ENCODE measurements around the gene SPCS2.
"Not testable (repeated sequence)": the region's sequence is repeated elsewhere in the genome, so short reads cannot be mapped to it uniquely, and the experiment has no call there.

The SPCS2 gene

GRCh38 chr11:74950374-74950969 lies 1.4 kb downstream of the SPCS2 start:
- DNase-seq (ENCODE audit: low read depth, low spot score) = no peak

- no peak for DNase-seq (ENCODE audit: low read depth, low spot score)
Observed at GRCh38 chr11:74951226-74951625, 2.2 kb downstream of the SPCS2 start.

DNA sequence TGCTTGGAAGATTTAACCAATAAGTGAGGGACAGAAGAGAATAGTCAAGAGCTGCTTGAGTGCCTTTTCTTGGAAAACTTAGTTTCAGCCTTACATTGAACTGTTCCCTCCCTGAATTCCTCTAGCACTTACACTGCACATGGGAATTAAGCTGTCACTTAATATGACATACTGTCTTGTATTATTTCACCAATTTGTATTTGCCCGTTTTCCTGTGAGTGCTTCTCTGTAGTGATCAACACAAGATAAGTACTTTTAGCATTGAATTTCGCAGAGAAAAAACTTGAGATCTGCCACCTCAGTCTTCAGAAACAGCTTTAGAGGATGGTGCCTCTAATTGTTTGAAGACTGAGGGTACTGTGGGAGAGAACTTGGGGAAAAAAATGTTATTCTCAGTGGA lies 3.7 kb downstream of the SPCS2 start:
- DNase-seq (ENCODE audit: low read depth, low spot score) = no peak

DNA sequence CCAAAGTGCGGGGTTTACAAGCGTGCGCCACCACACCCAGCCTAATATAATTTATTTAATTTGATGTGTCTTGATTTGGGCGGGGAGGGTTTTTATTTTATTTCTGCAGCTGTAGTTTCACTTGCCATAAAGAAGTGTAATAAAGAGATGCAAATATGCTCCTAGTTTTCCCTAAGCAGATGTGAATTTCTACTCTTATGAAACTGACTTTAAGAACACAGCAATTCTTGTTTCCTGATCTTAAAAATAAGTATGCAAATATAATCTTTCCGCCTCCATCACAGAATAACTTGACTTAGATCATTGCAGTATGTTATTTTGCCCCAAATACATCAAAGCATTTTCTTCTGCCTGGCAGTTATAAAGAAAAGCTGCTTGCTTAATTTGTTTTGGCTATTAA lies 4.4 kb downstream of the SPCS2 start:
- DNase-seq (ENCODE audit: low read depth, low spot score) = no peak

GRCh38 chr11:74954199-74954598 lies 5.1 kb downstream of the SPCS2 start:
- DNase-seq (ENCODE audit: low read depth, low spot score) = no peak

GRCh38 chr11:74956397-74957015 lies 7.4 kb downstream of the SPCS2 start:
- no peak for DNase-seq (ENCODE audit: low read depth, low spot score)

- DNase-seq (ENCODE audit: low read depth, low spot score) = no peak
Observed at GRCh38 chr11:74957937-74958629, 9.0 kb downstream of the SPCS2 start.

DNA sequence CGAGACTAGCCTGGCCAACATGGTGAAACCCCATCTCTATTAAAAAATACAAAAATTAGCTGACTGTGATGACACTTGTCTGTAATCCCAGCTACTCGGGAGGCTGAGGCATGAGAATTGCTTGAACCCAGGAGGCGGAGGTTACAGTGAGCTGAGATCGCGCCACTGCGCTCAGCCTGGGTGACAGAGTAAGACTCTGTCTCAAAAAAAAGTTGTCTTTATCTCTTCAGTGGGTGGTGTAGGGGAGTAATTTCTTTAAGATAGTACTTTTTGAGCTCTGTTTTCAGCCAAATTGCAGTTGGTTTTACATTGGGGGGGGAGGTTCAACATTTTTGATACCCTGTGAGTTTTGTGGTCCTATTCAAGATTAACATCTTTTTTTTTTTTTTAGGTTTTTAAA lies 11.1 kb downstream of the SPCS2 start:
- DNase-seq (ENCODE audit: low read depth, low spot score) = not testable (repeated sequence)

DNA sequence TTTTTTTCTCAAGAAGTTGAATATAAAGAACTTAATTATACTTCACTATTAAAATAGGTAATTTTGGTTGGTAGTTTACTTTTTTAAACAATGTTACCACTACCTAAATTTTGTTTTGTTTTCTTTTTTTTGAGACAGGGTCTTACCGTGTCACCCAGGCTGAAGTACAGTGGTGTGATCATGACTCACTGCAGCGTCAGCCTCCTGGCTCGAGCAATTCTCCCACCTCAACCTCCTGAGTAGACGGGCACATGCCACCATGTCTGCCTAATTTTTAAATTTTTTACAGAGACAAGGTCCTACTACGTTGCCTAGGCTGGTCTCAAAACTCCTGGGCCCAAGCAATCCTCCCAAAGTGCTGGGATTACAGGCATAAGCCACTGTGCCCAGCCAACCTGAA lies 17.6 kb downstream of the SPCS2 start:
- no peak for DNase-seq (ENCODE audit: low read depth, low spot score)

- DNase-seq (ENCODE audit: low read depth, low spot score) = no peak
Observed at GRCh38 chr11:74970852-74971395, 21.9 kb downstream of the SPCS2 start.

DNA sequence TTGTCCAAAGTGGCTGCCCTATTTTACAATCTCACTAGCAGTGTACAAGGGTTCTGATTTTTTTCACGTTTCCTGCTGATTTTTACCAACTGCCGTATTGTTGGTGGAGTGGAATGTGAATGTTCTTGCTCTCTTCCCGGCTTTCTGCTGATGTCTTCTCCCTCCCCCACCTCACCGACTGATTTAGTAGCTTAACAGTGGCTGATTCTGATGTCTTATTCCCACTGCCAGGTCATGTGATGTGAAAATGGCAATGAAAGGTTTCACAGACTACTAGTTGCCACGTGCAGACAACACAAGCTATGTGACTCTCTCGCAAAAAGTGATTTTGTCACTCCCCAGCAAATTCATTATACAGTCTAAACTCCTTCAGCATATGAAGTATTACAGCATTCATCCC lies 22.4 kb downstream of the SPCS2 start:
- DNase-seq (ENCODE audit: low read depth, low spot score) = no peak

GRCh38 chr11:74978041-74978440 lies 29.0 kb downstream of the SPCS2 start:
- no peak for DNase-seq (ENCODE audit: low read depth, low spot score)

DNA sequence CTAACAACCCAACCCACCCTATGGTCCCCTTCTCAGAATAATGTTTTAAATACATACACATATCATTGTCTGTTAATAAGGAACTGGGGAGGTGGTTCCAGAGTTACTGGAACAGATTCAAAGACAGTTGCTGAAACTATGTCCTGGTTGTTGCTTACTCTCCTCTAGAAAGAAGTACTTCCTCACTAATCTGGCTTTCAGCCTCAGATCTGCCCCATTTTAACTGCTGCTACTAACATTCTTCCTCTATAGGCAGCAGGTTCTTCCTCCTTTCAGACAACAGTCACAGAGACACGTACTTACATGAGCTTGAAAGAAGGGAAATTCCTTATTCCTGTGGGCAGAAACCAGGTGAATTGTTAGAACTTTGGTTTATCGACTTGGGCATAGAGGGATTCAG lies 31.6 kb downstream of the SPCS2 start:
- DNase-seq (ENCODE audit: low read depth, low spot score) = no peak

GRCh38 chr11:74981888-74982287 lies 32.8 kb downstream of the SPCS2 start:
- DNase-seq (ENCODE audit: low read depth, low spot score) = no peak

DNA sequence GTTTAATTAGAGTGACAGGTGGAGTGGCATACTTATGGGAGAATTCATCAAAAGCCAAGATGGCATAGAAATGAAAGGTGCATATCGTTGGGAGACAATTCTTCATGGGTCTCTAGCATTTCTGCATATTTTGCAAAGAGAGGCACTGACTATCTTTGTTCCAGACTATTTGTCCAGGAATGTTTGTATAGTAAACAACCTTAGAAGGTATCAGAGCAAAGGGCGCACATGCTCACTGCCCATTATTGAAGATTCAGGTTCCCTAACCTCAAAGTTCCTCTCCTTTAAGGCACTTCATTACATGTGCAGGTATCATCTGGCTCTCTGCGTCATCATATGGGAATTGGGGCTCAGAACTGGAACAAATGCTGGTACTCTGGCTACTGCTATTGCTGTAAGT lies 35.0 kb downstream of the SPCS2 start:
- DNase-seq (ENCODE audit: low read depth, low spot score) = no peak

- no peak for DNase-seq (ENCODE audit: low read depth, low spot score)
Observed at GRCh38 chr11:74984730-74985129, 35.7 kb downstream of the SPCS2 start.

GRCh38 chr11:74988541-74989259 lies 39.6 kb downstream of the SPCS2 start, which contains the start of gene NEU3:
Gene NEU3 (plus strand): TSS chr11:74988933. CDS start chr11:74989061, 128 bp downstream.
- no peak for DNase-seq (ENCODE audit: low read depth, low spot score)

- no peak for DNase-seq (ENCODE audit: low read depth, low spot score)
Observed at GRCh38 chr11:74989260-74989638, 40.2 kb downstream of the SPCS2 start.

GRCh38 chr11:74990150-74990549 lies 41.1 kb downstream of the SPCS2 start:
- DNase-seq (ENCODE audit: low read depth, low spot score) = not testable (repeated sequence)

DNA sequence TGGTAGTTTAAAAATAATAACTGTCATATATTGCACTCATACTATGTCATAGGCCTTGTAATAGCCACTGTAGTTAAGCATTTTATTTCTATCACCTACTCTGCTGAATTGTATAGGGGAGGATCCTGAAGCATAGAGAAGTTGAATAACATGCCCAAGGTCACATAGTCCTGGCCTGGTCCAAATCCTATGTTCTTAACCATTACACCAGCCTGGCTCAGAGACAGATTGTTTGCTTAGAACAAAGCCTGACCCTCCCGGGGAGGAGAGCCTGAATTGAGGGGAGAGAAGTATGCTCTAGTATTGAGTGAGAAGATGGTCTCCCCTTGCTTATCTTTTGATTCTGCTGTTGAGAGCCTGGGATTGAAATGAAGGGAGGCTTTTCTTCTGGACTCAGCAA lies 41.9 kb downstream of the SPCS2 start:
- DNase-seq (ENCODE audit: low read depth, low spot score) = no peak

- no peak for DNase-seq (ENCODE audit: low read depth, low spot score)
Observed at GRCh38 chr11:74992852-74993251, 43.8 kb downstream of the SPCS2 start.

DNA sequence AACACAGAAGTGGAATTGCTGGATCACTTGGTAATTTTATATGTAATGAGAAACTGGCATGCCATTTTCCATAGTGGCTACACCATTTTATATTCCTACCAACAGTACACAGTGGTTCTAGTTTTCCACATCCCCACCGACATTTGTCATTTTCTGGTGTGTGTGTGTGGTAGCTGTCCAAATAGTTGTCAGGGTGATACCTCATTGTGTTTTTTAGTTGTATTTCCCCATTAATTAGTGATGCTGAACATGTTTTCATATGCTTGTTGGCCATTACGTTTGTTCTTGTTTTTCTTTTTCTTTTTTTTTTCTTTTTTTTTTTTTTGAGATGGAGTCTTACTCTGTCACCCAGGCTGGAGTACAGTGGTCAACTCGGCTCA lies 51.9 kb downstream of the SPCS2 start:
- no peak for DNase-seq (ENCODE audit: low read depth, low spot score)
